Calu3 (cell line): ENCODE data around the gene STS. TPM values are rescaled to one million over a fixed set of nuclear protein-coding genes. Genes with fewer than 3 reads are reported as not detected.
A peak's percentile ranks its signal among the peaks of the same experiment; 100 is the strongest.

Experiments
- Bru-seq: library from RNA; stranded (reverse); fragments of 400-500 nt; gene quantifications from one replicate; lab custom pipeline; 2021; lab: Mats Ljungman, UMichigan
- BruChase-seq, 2 experiments: library from RNA; stranded (reverse); fragments of 400-500 nt; gene quantifications; one replicate each; lab custom pipeline; 2021; lab: Mats Ljungman, UMichigan
- BruUV-seq: library from RNA; stranded (reverse); fragments of 400-500 nt; replicated peaks from 2 replicates; lab custom pipeline; 2021; lab: Mats Ljungman, UMichigan
- CTCF ChIA-PET: fragments of 300-600 bp; sonication (Branson Sonifier 250); formaldehyde crosslinking; loops from one replicate; lab custom pipeline; 2022; ENCODE audit warnings: antibody characterized with exemption; lab: Charles Lee
- DNase-seq: peaks from one replicate; pipeline ENCODE4 v3.0.0; 2022
- H3K27ac Mint-ChIP-seq: one replicate; pipeline ENCODE4 v1.8.0; 2022; ENCODE audit warnings: mixed read lengths; ENCODE audit not compliant: unreplicated experiment
- H3K27me3 Mint-ChIP-seq: one replicate; pipeline ENCODE4 v1.8.0; 2022; ENCODE audit warnings: mixed read lengths; ENCODE audit not compliant: unreplicated experiment
- H3K36me3 Mint-ChIP-seq: one replicate; pipeline ENCODE4 v1.8.0; 2022; ENCODE audit warnings: mild to moderate bottlenecking, moderate library complexity, mixed read lengths; ENCODE audit not compliant: insufficient read depth, unreplicated experiment
- H3K4me1 Mint-ChIP-seq: one replicate; pipeline ENCODE4 v1.8.0; 2022; ENCODE audit warnings: mild to moderate bottlenecking, low read depth, mixed read lengths; ENCODE audit not compliant: unreplicated experiment
- H3K4me3 Mint-ChIP-seq: one replicate; pipeline ENCODE4 v1.8.0; 2022; ENCODE audit warnings: mild to moderate bottlenecking, low read depth, moderate library complexity, mixed read lengths; ENCODE audit not compliant: unreplicated experiment
- H3K9me3 Mint-ChIP-seq: one replicate; pipeline ENCODE4 v1.8.0; 2022; ENCODE audit warnings: low read depth, mixed read lengths; ENCODE audit not compliant: unreplicated experiment
- CTCF ChIP-seq: fragments of 200-600 bp; IDR thresholded peaks from one replicate; pipeline ENCODE4 v1.8.0; 2022; ENCODE audit warnings: antibody characterized with exemption; ENCODE audit not compliant: unreplicated experiment
- intact Hi-C: fragments of 100-400 bp; cut with micrococcal nuclease; formaldehyde crosslinking; loops from one replicate; pipeline ENCODE4 v1.10.0; 2022; ENCODE audit not compliant: unreplicated experiment
- long read RNA-seq: library from polyadenylated mRNA; stranded (forward); transcript quantifications from one replicate; pipeline ENCODE4 v2.0.0, GENCODE V29; 2022
- total RNA-seq: library from RNA; stranded (reverse); gene quantifications from 2 replicates; pipeline ENCODE4 v1.2.3, GENCODE V29; 2022

The STS gene
- total RNA-seq (11.4 and 14.1 TPM in 2 replicates), Bru-seq, nascent RNA (percentile 62 among the genes with signal in this experiment), BruChase-seq, experiment 1, labeled RNA remaining after a 6-hour chase (percentile 52 among the genes with signal in this experiment), BruChase-seq, experiment 2, labeled RNA remaining after a 2-hour chase (percentile 42 among the genes with signal in this experiment)
- long read RNA-seq, partial matches to known transcripts: 2 of 13 reads
- long read RNA-seq, other reads (novel, unspliced or antisense): 11 of 13 reads

GRCh38 chrX:7147413-7147977 lies at the start of gene STS:
TSS of gene STS (plus strand) at chrX:7147712. CDS start at chrX:7253200, 105,488 bp downstream.
- no TSS peak for BruUV-seq
- Mint-ChIP-seq H3K36me3 (peaks cover 19% of the 10 kb centered on the region), H3K4me3 (peak within 1 kb of the TSS; percentile 67), H3K27ac (peak within 1 kb of the TSS; percentile 39), H3K27me3 (no peaks in the 10 kb centered on the region), H3K9me3 (no peaks in the 10 kb centered on the region), H3K4me1 (peaks cover 24% of the 10 kb centered on the region)
- peak; percentile 20 for DNase-seq
- intact Hi-C loops: loop anchor here (2.0 to 5.0 kb wide), 2 partner anchors 15 to 105 kb away; no protein-coding TSS in a partner anchor
- CTCF ChIA-PET: no interaction called here
- TF ChIP-seq CTCF: no peak

- Mint-ChIP-seq H3K4me3 (no peak overlapping the region), H3K9me3 (no peaks in the 10 kb centered on the region), H3K27ac (no peak overlapping the region), H3K27me3 (no peaks in the 10 kb centered on the region), H3K4me1 (no peaks in the 10 kb centered on the region), H3K36me3 (no peaks in the 10 kb centered on the region)
- no peak for TF ChIP-seq CTCF
- no peak for DNase-seq
- no TSS peak for BruUV-seq
- intact Hi-C loops: no loop called here
- CTCF ChIA-PET: no interaction called here
These were observed 47.5 kb upstream of the STS start for GRCh38 chrX:7100022-7100421.

- H3K27ac Mint-ChIP-seq: no peak overlapping the region
- no peaks in the 10 kb centered on the region for H3K36me3 Mint-ChIP-seq
- no peak for TF ChIP-seq CTCF
- intact Hi-C loops: no loop called here
- no peaks in the 10 kb centered on the region for H3K27me3 Mint-ChIP-seq
- no peaks in the 10 kb centered on the region for H3K4me1 Mint-ChIP-seq
- CTCF ChIA-PET: no interaction called here
- H3K9me3 Mint-ChIP-seq: no peaks in the 10 kb centered on the region
- DNase-seq: no peak
- H3K4me3 Mint-ChIP-seq: no peak overlapping the region
- no TSS peak for BruUV-seq
These were observed 45.4 kb upstream of the STS start for GRCh38 chrX:7102119-7102518.

GRCh38 chrX:7106649-7107048 lies 40.9 kb upstream of the STS start:
- Mint-ChIP-seq H3K36me3 (no peaks in the 10 kb centered on the region), H3K4me3 (no peak overlapping the region), H3K27me3 (no peaks in the 10 kb centered on the region), H3K27ac (no peak overlapping the region), H3K9me3 (no peaks in the 10 kb centered on the region), H3K4me1 (peaks cover 25% of the 10 kb centered on the region)
- DNase-seq: no peak
- CTCF ChIA-PET: no interaction called here
- BruUV-seq: no TSS peak
- intact Hi-C loops: no loop called here
- no peak for TF ChIP-seq CTCF
